Small intestine (tissue), 7 donors: ENCODE results near the gene ADAMTSL5. TPM values are rescaled to one million over a fixed set of nuclear protein-coding genes. Genes with fewer than 3 reads are reported as not detected.

Experiments used
- DNase-seq, 2 donors: peaks; one replicate each; pipeline versions ENCODE4 v3.0.0 to v3.0.0-alpha.2; 2013
- FAIRE-seq: peaks from 2 replicates; lab custom pipeline; 2012; peaks lifted over from hg19 to GRCh38; lab: Jason Lieb, UNC
- H3K27ac ChIP-seq, 3 donors: one replicate each; pipeline ENCODE4 v1.5.1; 2013; ENCODE audit warnings: low read length in 2 of 3, mild to moderate bottlenecking in 2 of 3, control low read depth in 1 of 3, inconsistent platforms in 1 of 3, low read depth in 1 of 3, moderate library complexity in 1 of 3
- H3K27me3 ChIP-seq, 3 donors: one replicate each; pipeline ENCODE4 v1.6.1; 2013; ENCODE audit warnings: low read length in 3 of 3, inconsistent platforms in 1 of 3; ENCODE audit not compliant: control insufficient read depth in 3 of 3, insufficient read depth in 3 of 3
- H3K36me3 ChIP-seq, 3 donors: one replicate each; pipeline ENCODE4 v1.6.1; 2013; ENCODE audit warnings: low read length in 3 of 3, inconsistent platforms in 1 of 3, low read depth in 1 of 3, mild to moderate bottlenecking in 1 of 3, moderate library complexity in 1 of 3; ENCODE audit not compliant: control insufficient read depth in 3 of 3, insufficient read depth in 2 of 3
- H3K4me1 ChIP-seq, 3 donors: one replicate each; pipeline ENCODE4 v1.6.1; 2013; ENCODE audit warnings: low read length in 2 of 3, inconsistent platforms in 1 of 3, low read depth in 1 of 3, mild to moderate bottlenecking in 1 of 3, moderate library complexity in 1 of 3; ENCODE audit not compliant: control insufficient read depth in 3 of 3, insufficient read depth in 2 of 3
- H3K4me3 ChIP-seq, 3 donors: one replicate each; pipeline ENCODE4 v1.5.1; 2013; ENCODE audit warnings: low read length in 3 of 3, control low read depth in 1 of 3, inconsistent platforms in 1 of 3, low read depth in 1 of 3, mild to moderate bottlenecking in 1 of 3, moderate library complexity in 1 of 3
- H3K9me3 ChIP-seq, 2 donors: one replicate each; pipeline ENCODE4 v1.6.1; 2013; ENCODE audit warnings: low read depth in 1 of 2, low read length in 1 of 2; ENCODE audit not compliant: control insufficient read depth in 2 of 2, insufficient read depth in 1 of 2
- WGBS, 3 donors: extraction: QIAGEN DNeasy Blood & Tissue Kit; methylation state at CpG; one replicate each; pipeline ENCODE4 v1.1.7; 2013; 5-methylcytosine and 5-hydroxymethylcytosine counted together
- polyA plus RNA-seq, 4 donors: library from polyadenylated mRNA; stranded (reverse) in 3 of 4; unstranded in 1 of 4; fragments of 200-250 nt in 3 of 4; fragments of 120-200 nt in 1 of 4; gene quantifications; one replicate each; pipeline versions ENCODE4 v1.2.1 to v1.2.3, GENCODE V29; 2013
- donor health status: healthy with polysubstance abuse.
- donor health status: control.
- donor health status: control.
- donor health status: Bipolar disorder and iron deficiency.
- donor health status: healthy.

The ADAMTSL5 gene
- polyA plus RNA-seq, 4 donors: 6.4 to 24.8 (median 18.6) TPM

DNA sequence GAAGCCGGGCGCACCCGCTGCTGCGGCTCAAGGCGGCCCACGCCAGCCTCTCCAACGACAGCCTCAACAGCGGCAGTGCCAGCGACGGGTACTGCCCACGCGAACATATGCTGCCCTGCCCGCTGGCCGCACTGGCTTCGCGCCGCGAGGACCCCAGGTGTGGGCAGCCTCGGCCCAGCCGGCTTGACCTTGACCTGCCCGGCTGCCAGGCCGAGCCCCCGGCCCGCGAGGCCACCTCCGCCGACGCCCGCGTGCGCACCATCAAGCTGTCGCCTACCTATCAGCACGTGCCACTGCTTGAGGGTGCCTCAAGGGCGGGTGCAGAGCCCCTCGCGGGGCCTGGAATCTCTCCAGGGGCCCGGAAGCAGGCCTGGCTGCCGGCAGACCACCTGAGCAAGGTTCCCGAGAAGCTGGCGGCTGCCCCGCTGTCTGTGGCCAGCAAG, 46.8 kb downstream of the ADAMTSL5 start:
- WGBS, 3 donors: 37 to 45% (median 42%) methylated on average over 31 to 41 of the region's 41 CpGs
- peaks cover 30 to 59% (median 38%) of the 10 kb centered on the region in 3 donors for H3K27me3 ChIP-seq
- no peak overlapping the region for H3K4me3 ChIP-seq
- FAIRE-seq (no peak), DNase-seq (no peak)
- H3K27ac ChIP-seq: no peak overlapping the region
- no peaks in the 10 kb centered on the region for H3K9me3 ChIP-seq
- H3K36me3 ChIP-seq: peaks cover 0 to 5% (median 0%) of the 10 kb centered on the region in 3 donors
- H3K4me1 ChIP-seq: peaks cover 5 to 29% (median 8%) of the 10 kb centered on the region in 3 donors

GRCh38 chr19:1465191-1466016, 47.4 kb downstream of the ADAMTSL5 start:
- Histone ChIP-seq H3K36me3 (peaks cover 0 to 11% (median 0%) of the 10 kb centered on the region in 3 donors), H3K4me1 (peaks cover 5 to 24% (median 8%) of the 10 kb centered on the region in 3 donors), H3K9me3 (no peaks in the 10 kb centered on the region), H3K27ac (no peak overlapping the region), H3K27me3 (peaks cover 27 to 54% (median 36%) of the 10 kb centered on the region in 3 donors), H3K4me3 (peak overlapping the region in 1 of 3 donors; percentile 35)
- peak; percentile 81 to 85 for DNase-seq
- no peak for FAIRE-seq
- 31 to 40% (median 32%) methylated on average over 63 to 83 of the region's 83 CpGs for WGBS, 3 donors

GRCh38 chr19:1461862-1462261, 51.0 kb downstream of the ADAMTSL5 start:
- DNase-seq (no peak), FAIRE-seq (no peak)
- H3K9me3 ChIP-seq: no peaks in the 10 kb centered on the region
- no peak overlapping the region for H3K27ac ChIP-seq
- 91 to 95% (median 92%) methylated on average over 24 of the region's 24 CpGs for WGBS, 3 donors
- H3K36me3 ChIP-seq: peaks cover 0 to 18% (median 0%) of the 10 kb centered on the region in 3 donors
- H3K4me1 ChIP-seq: peaks cover 0 to 7% (median 0%) of the 10 kb centered on the region in 3 donors
- no peak overlapping the region for H3K4me3 ChIP-seq
- peaks cover 7 to 53% (median 18%) of the 10 kb centered on the region in 3 donors for H3K27me3 ChIP-seq

DNA sequence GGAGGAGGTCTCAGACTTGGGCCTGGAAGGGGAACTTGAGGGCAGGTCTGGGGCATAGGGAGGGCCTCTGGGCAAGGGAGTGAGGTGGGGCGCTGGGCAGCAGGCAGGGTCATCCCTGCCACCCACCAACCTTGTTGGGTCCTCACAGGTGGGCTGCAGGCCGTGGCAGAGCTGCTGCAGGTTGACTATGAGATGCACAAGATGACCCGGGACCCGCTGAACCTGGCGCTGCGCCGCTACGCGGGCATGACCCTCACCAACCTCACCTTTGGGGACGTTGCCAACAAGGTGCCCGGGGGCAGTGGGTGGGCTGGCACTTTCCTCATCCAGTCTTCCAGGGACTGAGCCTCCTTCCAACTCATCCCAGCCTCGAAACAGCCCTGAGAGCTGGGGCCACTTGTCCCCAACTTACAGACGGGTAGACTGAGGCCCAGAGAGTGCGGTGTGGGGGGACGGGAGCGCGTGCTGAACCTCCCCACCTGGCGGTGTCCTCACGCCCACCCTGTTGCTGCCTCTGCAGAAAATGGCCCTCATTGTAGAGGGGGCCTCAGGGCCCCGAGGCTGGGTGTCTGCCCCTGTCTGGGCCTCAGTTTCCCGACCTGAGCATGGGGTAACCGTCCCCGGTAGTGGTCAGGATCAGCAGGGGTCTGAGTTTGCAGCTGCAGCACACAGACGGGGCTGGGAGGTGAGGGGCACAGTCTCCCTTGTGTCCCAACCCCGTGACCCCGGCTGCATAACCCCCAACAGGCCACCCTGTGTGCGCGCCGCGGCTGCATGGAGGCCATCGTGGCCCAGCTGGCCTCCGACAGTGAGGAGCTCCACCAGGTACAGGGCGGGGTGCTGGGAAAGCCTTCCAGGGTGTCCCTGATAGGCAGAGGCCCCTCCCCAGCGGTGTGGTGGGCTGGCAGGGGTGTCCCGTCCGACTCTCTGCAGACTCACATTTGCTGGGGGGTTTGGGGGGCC, 52.5 kb downstream of the ADAMTSL5 start:
- H3K4me1 ChIP-seq: peaks cover 0 to 11% (median 0%) of the 10 kb centered on the region in 3 donors
- H3K27me3 ChIP-seq: peaks cover 5 to 54% (median 12%) of the 10 kb centered on the region in 3 donors
- H3K9me3 ChIP-seq: no peaks in the 10 kb centered on the region
- H3K36me3 ChIP-seq: peaks cover 0 to 18% (median 0%) of the 10 kb centered on the region in 3 donors
- no peak overlapping the region for H3K27ac ChIP-seq
- H3K4me3 ChIP-seq: no peak overlapping the region
- 90 to 93% (median 90%) methylated on average over 31 to 36 of the region's 36 CpGs for WGBS, 3 donors
- no peak for FAIRE-seq
- DNase-seq: no peak

DNA sequence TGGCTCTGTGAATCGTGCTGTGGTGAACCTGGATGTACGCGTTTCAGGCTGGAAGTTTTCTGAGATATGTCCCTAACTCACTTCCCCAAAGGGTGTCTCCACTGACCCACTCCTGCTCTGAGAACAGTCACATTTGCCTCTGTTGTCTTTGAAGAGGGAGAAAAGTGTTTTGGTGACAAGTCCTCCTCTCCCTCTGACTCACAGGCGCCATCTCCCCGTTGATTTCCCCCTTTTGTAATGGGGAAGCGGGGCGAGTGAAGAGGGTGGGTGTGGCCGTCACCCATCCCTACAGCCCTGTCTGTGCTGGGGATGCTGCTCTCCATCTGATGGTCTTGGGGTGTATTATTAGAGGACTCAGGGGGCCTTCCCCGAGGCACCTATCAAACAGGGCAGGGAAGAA, 53.3 kb downstream of the ADAMTSL5 start:
- H3K36me3 ChIP-seq: peaks cover 0 to 18% (median 0%) of the 10 kb centered on the region in 3 donors
- H3K4me3 ChIP-seq: no peak overlapping the region
- WGBS, 3 donors: 71 to 78% (median 74%) methylated on average over 9 of the region's 9 CpGs
- DNase-seq (no peak), FAIRE-seq (no peak)
- H3K4me1 ChIP-seq: peaks cover 0 to 11% (median 0%) of the 10 kb centered on the region in 3 donors
- no peak overlapping the region for H3K27ac ChIP-seq
- peaks cover 5 to 54% (median 9%) of the 10 kb centered on the region in 3 donors for H3K27me3 ChIP-seq
- no peaks in the 10 kb centered on the region for H3K9me3 ChIP-seq

GRCh38 chr19:1457892-1458291, 54.9 kb downstream of the ADAMTSL5 start:
- peaks cover 9 to 63% (median 10%) of the 10 kb centered on the region in 3 donors for H3K27me3 ChIP-seq
- FAIRE-seq: no peak

DNA sequence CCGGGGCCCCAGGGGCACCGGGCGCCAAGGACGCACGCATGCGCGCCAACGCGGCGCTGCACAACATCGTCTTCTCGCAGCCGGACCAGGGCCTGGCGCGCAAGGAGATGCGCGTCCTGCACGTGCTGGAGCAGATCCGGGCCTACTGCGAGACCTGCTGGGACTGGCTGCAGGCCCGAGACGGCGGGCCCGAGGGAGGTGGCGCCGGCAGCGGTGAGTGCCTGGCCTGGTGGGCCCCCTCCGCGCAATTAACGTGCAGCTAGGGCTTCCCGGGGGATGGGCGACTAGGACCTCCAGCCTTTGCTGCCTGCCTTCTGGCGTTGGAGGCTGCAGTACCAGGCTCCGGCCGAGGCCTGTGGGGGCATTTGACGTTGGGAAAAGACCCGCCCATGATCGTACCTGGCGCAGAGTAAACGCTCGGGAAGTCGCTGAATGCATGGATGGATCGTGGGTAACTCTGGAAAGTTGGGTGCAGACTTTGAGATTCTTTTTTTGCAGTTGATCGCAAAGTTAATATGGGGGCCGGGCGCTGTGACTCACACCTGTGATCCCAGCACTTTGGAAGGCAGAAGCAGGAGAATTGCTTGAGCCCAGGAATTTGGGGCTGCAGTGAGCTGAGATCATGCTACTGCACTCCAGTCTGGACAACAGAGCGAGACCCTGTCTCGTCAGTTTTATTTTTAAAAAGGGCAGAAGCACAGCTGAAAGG, 55.6 kb downstream of the ADAMTSL5 start:
- Histone ChIP-seq H3K27me3 (peaks cover 13 to 70% (median 15%) of the 10 kb centered on the region in 3 donors), H3K9me3 (no peaks in the 10 kb centered on the region), H3K27ac (no peak overlapping the region), H3K4me1 (peaks cover 0 to 11% (median 0%) of the 10 kb centered on the region in 3 donors), H3K4me3 (no peak overlapping the region), H3K36me3 (peaks cover 0 to 18% (median 0%) of the 10 kb centered on the region in 3 donors)
- no peak for FAIRE-seq
- 9 to 16% (median 15%) methylated on average over 37 to 48 of the region's 48 CpGs for WGBS, 3 donors
- DNase-seq: no peak

More at GRCh38 chr19:1457892-1458291, 54.9 kb downstream of the ADAMTSL5 start:
- no peak overlapping the region for H3K4me3 ChIP-seq
- H3K4me1 ChIP-seq: peaks cover 0 to 11% (median 0%) of the 10 kb centered on the region in 3 donors
- no peaks in the 10 kb centered on the region for H3K9me3 ChIP-seq
- 67 to 81% (median 81%) methylated on average over 16 of the region's 16 CpGs for WGBS, 3 donors
- DNase-seq: no peak
- H3K27ac ChIP-seq: no peak overlapping the region
- peaks cover 0 to 18% (median 0%) of the 10 kb centered on the region in 3 donors for H3K36me3 ChIP-seq
